ENCODE results near the gene TEKT1.

DNA sequence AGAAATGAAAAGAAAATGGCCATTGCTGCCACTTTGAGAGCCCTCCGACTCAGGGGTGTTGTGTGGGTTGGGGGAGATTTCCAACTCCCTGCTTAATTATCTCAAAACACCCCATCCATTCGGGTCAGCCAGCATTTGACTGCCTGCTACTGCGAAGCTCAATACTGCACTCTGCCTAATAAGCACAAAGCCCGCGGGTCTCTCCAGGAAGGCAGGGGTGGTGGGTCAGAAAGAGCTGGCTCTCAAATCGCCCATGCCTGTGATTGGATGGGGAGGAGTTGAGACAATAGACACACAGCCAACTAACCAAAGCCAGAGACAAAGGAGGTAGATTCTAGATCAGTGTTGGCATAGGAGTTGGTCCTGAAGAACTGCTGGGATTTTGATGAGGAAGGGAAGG lies 78.0 kb downstream of the TEKT1 start:
- TF ChIP-seq, protein P1, sequence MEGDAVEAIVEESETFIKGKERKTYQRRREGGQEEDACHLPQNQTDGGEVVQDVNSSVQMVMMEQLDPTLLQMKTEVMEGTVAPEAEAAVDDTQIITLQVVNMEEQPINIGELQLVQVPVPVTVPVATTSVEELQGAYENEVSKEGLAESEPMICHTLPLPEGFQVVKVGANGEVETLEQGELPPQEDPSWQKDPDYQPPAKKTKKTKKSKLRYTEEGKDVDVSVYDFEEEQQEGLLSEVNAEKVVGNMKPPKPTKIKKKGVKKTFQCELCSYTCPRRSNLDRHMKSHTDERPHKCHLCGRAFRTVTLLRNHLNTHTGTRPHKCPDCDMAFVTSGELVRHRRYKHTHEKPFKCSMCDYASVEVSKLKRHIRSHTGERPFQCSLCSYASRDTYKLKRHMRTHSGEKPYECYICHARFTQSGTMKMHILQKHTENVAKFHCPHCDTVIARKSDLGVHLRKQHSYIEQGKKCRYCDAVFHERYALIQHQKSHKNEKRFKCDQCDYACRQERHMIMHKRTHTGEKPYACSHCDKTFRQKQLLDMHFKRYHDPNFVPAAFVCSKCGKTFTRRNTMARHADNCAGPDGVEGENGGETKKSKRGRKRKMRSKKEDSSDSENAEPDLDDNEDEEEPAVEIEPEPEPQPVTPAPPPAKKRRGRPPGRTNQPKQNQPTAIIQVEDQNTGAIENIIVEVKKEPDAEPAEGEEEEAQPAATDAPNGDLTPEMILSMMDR (conservative IDR thresholded peaks at IDR 0.05; ENCODE audit: low read depth, low read length) = no peak
- no peak for TF ChIP-seq EZH2 (IDR thresholded peaks at IDR 0.05; ENCODE audit: borderline replicate concordance, low read depth, low read length, poor library complexity, severe bottlenecking)

Data from A673 (cell line).